RKO (cell line): ENCODE results near the gene RRP1B.

Experiments used
- DNase-seq: peaks from one replicate; pipeline ENCODE4 v3.0.0-alpha.2; 2016; ENCODE audit warnings: low spot score

The RRP1B gene

DNA sequence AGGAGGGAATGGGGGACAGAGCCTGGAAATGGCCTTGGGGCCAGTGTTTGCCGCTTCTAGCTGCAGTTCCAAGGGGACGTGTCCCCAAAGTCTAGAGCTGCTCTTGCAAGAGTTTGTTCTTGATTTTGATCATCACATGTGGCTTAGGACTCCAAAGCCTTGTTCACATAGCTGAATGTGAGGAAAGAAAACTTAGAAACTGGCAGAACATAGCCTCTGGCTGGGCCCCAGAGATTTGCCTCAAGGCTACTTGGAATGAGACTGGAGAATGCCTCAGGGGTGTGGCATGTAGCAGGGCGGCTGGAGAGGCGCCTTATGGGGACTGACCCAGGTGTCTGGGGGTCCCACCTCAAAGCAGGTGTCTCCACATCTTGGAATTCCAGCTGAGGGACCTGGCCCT, 61.8 kb downstream of the RRP1B start:
- DNase-seq = no peak

DNA sequence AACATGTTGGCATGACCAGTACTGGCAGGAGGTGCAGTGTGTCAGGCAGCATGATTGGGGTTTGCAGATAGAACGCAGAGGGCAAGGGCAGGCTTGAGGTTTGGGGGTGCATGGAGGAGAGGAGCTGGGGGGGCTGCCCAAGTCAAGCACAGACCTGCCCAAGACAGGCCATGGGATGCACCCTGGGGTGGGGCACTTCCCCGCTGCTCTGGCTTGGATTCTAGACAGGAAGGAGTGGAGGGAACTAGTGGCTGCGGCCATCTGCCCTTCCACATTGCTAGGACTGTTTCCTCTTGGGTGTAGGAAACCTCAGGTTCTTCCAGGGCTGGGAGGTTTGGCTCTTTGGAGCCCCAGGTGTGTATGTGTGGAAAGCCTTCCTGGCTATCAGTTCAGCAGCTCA, 62.6 kb downstream of the RRP1B start:
- no peak for DNase-seq

DNA sequence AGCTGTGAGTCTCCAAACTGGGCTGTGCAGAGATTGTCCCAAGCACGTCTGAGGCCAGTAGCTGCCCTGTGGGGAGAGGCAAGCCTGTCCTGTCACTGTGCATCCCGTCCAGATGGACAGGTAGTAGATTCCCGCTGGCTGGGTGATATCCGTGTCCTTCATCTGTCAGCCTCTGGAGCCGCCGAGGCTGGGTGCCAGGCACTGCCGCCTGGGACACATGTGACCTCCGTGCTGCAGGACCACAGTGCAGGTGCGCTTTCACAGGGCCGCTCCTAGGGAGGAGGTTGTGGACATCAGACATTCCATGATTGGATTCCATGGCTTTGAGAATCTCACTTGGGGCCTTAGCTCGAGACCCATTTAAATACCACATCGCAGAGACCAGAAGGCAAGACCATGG, 64.3 kb downstream of the RRP1B start:
- no peak for DNase-seq

DNA sequence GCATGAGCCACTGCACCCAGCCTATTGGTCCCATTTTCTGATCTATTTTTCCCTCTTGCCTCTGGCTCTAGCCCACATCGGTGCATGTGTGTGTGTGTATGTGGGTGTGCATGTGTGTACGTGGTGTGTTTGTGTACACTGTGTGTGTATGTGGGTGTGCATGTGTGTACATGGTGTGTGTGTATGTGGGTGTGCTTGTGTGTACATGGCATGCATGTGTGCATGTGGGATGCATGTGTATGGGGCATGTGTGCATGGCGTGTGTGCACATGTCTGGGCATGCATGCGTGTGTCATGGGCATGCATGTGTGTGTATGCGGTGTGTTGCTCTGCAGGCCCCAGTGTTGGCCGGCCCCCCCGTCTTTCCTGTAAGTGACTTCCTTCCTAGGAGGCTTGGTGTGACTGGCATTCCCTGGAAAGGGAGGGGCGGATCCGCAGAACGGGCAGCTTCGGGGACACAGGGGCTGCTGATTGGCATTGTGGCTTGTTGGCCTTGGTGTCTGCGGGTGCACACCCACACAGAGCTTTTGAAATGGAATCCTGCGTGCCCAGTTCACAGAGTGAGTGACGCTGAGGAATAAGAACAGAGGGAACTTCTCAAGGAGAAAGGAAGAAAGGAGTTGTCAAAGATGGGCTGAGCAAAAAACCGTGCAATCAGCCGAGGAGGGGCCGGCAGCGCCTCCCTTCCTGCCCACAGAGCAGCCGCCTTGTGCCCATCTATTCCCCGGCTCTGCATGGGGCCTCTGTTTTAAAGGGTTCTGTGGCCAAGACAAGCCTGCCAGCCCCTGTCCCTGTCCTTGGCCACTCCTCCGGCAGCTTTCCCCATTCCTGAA, 67.5 kb downstream of the RRP1B start:
- DNase-seq = no peak

DNA sequence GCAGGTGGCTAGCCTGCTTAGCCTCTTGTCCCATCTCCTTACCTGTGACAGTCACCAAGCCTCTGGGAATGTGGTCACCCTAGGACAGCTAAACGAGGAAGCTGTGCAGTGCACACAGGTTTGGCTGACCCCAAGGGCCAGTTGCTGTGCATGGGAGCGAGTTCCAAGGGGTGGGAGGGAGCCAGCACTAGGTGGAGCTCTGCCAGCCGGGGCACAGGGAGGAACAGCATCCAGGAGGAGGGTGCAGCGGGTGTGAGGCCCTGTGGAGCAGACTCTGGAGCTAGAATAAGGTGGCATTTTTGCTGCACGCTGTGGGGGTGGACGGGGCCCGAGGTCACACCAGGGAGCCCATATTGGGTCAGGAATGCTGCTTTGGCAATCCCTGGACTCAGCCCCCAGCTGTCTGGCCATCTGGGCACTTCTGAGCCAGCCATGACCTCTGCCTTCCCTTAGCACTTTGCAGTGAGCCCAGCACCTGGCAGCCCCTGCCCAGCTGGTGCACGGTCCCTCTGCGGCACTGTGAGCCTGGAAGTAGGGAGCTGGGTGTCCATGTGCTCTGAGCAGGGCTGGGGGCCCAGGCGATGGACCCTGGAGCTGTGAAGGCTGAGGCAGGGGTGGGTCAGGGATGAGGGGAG, 68.3 kb downstream of the RRP1B start:
- DNase-seq = no peak

DNA sequence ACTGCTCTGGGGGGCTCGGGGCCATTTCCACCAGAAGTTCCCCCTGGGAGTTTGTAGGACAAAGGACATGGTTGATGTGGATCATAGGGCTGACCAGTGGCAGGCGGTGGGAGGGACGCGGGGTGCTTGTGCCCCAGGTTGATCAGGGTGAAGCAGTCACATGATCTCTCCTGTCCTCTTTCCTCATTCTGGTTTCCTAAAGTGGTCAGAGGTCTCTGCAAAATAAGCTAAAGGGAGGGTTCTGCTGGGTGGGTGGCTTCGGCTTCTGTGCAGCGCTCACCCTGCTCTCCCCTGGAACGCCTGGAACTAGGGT, 68.8 kb downstream of the RRP1B start:
- DNase-seq = no peak

DNA sequence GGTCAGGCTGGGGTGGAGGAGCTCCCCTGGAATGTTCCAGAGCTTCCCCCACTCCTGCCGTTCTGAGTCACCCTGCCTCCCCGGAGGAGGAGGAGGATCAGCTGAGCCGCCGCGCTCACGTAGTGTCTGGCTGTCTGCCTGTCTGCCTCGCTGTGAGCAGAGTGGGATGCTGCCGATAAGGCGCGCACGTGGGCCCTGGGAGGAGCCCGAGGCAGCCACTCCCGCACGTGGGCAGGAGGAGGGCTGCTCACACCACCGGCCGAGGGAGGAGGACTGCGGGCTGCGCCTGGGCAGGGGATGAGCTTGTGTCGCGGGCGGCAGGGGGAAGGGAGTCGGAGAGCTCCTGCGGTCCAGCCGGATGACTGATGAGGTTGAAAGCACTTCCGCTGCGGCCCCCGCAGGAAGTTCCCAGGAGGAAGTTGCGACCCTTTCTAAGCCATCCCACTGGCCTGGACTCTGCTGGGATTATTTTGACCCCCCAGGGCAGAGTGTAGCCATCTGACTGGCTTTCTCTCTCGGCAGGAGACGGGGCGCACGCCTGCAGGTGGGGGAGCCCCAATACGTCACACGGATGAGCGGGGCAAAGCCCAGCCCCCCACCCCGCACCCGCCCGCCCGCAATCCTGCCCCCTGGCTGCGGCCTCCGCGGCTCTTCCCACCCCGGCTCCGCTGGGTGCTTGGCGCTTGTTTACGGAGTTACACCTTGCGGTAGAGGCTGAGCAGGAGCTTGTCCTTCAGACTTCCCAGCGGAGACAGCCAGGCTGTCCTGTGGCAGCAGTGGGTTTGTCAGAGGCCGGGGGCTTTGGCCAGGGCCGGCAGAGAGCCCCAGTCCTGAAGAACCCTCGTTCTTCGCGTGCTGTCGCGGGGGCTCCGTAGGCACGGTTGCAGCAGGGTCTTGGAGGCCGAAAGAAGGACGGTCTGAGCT, 69.4 kb downstream of the RRP1B start:
- DNase-seq = no peak

DNA sequence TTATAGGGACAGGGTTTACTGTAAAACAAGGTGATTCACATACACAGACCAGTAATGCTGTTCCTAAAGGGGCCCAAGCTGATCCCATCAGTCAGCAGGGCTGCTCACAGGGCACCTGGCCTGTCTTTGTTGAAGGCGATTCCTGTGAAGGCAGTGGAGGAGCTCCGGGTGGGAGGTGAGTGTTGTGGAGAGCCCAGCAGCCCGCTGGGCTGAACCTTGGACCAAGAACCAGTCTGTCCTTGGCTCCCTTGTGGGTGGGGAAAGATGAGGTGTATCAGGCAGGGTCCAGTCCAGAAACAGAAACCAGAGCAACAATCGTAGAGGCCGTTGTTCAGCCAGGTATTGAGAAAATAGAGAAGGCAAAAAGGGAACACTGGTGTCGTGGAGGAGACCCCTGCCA, 72.1 kb downstream of the RRP1B start:
- no peak for DNase-seq

DNA sequence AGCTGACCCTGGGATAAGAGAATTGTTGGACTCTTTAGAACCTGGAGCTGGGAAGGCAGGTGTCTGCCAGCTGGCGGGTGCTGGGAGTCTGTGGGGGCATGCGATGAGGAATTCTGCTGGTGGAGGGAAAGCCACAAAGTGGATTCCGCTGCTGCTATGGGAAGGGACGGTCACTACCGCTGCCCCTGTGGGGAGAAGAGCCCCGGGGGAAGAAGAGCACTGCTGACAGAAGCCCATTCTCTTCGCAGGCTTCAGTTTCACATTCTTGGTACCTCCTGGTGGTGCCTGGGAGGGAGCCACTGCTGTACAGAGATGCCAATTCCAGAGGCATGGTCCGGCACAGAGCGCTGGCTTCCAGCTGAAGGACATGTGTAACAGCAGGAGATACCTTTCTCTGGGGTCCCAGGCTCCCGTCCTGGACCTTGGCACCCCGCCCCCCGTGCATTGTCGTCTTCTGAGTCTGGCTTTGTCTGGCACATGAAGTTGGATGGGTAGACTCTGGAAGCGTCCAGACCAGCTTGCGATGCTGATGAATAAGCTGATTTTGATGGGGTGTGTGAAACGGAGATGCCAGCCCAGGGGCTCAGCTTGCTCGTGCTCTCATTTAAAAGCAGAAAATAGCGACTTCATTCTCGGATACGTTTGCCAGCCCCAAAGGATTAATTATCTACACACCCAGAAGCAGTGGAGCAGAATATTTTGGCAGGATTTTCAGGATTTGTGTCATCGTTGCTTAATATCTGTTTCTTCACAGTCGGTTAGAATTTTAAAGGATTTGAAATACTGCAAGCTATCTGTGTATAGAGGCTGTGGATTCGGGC, 72.7 kb downstream of the RRP1B start:
- no peak for DNase-seq

DNA sequence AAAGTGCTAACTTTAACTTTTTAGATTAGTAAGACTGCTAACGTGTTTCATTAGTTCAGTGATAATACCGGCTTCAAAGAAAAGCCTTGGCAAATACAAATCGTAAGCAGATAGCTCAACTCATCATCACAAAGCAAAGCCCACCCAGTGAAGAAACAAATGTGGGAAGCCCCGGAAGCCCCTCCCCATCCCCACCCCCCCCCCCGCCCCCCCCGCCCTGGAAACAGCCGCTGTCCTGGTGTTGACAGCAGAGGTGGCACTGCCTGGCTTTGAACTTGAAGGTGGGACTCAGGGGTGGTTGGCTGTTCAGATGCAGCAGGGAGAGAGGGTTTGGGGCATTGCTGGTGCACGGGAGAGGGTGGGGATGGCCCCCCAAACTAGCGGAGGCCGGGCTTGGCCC, 73.7 kb downstream of the RRP1B start:
- no peak for DNase-seq

DNA sequence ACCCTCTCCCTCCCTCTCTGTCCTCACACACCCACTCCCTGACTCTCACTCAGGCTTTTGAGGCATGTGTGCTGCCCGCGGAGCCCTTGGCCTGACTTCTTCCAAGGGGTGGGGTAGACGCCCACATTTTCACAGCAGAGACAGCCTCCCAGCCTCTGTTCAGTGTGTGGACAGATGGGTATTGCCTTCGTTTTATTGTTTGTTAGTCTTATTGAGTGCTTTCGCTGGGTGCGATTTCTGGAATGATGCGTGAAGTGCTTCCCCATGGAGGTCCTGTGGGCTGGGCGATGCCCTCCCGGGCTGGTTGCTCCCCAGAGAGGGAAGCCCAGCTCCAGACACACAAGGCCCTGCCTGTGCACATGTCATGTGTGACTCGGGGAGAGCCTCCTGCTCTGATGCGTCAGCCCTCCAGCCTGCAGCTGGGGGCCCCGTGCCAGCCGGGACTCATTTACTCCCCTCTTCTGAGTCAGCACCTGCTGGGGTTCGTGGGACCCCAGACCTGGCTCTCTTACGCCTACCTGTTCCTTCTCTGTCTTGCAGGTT, 74.2 kb downstream of the RRP1B start:
- no peak for DNase-seq

DNA sequence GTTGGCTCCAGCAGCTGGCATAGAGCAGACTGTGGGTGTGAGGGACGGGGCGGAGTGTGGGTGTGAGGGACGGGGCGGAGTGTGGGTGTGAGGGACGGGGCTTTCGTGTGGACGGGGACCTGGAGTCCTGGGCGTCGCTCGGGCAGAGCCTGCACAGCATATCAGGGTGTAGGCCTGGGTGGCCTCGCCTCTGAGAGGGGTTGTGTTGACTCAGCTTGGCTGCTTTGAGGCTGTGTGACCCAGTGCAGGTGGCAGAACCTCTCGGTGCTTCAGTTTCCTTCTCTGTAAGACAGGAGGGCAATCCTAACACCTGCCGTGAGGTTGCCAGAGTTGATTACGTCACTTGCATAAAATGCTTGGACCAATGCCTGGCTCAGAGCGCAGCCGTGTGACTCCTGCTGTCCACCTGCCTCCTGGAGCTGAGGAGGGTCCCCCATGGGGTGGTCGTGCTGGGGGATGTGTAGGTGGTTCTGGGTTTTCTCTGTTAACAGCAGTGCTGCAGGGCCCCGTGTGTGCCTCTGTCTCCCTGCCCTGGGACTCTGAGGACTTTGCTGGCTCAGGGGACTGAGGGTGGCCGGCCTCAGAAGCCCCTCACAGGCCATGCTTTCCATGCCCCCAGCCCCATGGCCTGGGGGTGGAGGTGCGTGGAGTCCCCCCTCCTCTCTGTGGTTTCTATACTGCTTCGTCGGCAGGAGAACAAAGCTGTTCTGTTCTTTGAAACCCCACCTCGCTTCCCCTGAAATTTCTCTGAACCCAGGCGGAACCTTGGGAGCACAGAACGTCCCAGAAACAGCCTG, 75.0 kb downstream of the RRP1B start:
- DNase-seq = no peak

DNA sequence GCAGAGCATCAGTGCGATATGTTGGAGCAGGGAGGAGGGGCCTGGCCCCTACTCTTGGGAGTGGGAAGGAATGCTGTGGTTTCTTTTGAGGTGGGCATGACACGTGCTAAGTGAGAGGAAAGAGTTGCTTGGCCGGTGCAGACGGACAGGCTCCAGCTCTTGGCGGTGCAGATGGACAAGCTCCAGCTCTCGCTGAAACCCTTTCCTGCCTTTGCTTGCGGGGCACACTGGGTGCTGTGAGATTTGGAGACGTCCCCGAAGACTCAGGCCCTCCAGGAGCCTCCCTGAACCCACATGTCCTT, 75.5 kb downstream of the RRP1B start:
- DNase-seq = no peak

DNA sequence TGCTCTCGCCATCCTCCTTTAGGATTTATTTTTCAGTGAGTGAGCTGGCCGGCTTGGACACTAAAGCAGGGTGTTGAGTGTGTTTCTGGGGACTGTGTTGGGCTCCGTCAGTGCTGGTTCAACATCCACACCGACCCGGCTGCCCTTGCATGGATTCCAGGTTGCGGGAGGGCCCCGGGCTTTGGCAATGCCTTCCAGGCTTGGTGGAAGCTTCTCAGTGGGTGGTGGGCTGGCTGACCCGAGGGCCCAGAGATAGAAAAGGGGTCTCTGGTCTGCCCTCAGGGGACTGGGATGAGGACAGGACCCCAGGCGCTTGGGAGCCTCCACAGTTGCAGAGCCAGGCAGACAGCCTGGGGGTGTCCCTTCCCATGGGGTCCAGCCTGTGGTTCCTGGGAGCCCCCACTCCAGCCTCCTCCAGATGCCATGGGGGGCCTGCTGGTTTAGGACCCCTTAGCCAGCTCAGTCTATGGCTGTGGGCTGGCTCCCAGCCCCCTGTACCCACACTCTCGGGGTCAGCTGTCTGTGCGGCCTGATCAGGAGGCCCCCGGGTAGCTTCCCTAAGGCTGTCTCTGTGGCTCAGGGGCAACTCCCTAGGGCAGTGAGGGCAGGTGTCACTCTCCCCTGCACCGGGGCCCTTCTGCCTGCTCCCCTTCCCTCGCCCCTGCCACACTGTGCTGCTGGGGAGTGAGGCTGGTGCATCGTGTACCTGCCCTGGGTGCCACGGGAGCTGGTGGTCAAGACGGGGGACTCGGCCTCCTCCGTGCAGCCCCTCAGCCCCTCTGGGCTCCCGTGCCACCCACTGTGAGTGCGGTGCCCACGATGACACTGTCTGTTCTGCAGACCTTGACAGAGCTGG, 76.1 kb downstream of the RRP1B start:
- no peak for DNase-seq

DNA sequence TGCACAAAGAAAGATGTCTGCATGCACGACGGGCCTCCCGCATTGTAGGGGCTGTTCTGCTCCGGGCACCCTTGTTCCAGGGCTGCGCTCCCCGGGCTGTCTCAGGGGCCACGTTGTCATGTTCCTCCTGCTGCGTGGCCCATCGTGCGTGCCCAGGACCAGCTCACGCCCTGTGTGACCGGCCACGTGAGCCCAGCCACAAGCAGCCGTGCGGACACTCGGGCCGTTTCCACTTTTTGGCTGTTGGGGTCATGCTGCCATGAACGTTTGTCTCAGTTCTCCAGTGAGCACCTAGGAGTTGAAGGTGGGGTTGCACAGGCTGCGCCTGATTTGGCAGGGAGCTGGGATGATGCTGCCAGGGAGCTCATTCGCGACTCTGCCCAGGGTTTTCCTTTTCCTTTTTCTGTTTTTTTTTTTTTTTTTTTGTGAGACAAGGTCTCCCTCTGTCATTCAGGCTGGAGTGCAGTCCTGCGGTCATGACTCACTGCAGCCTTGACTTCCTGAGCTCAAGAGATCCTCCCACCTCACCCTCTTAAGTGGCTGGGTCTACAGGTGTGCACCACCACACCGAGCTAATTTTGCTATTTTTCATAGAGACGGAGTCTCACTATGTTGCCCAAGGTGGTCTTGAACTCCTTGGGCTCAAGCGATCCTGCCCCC, 77.0 kb downstream of the RRP1B start:
- DNase-seq = no peak

DNA sequence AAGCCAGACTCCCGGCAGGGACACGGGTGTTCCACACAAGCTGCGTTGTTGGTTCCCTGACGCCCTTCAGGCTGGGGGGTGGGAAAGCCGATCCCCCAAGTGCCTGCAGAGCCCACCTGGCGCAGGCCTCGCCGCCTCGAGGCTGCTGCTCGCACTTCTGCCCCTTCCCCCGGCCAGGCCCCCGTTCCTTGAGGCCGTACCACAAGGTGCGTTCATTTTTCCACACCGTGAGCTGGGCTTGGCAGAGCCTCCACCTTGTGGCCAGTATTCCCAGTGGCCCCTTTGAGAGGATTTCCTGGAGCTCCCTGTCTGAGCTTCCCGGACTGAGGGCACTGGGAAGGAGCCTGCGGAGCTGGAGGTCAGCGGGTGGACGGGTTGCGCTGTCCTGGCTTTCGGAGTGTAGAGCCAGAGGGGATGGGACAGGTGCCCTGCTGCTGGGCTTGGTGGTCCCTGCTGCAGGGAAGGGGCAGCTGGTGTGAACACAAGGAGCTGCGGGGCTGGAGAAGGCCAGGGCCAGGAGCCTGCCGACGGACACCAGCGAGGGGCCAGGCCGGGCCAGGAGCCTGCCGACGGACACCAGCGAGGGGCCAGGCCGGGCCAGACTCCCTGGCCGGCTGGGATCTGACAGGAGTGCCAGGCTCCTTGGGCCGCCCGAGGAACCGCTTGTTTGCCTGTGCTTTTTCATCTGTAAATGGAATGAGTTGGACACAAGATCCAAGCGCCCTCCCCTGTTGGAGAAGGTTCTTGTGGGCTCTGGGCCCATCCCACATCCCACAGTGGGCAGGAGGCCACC, 78.0 kb downstream of the RRP1B start:
- DNase-seq = no peak

DNA sequence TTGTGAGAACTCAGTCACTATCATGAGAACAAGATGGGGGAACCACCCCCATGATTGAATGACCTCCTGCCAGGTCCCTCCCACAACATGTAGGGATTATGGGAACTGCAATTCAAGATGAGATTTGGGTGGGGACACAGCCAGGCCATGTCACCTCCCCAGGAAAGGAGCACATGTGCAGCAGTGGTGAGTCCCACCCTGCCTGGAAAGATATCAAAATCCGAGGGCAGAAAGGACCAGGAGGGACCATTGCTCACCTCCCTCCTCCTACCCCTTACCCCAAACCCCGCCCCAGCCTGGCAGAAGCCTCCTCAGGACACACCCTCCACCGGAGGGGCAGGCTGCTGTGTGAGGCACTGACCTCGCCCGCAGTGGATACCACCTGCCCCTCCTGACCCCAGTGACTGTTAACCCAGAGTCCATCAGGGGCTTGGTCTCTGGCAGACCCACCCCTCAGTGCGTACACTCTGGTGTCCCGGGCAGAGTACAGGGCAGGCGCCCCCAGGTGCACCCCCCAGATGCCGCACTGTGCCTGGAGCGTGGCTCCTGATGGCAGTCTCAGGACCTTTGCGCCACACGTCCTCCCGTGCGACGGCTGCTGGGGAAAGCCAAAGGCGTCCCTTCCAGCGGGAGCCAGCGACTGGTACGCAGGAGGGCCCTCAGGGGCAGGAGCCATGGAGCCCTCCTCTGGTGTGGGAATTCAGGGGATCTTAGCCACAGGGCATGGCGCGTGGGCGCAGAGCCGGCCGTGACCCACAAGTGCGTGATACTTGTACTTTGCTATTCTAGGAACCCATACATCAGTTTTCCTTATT, 80.5 kb downstream of the RRP1B start:
- no peak for DNase-seq
